ENCODE data around the gene SH3YL1.

DNA sequence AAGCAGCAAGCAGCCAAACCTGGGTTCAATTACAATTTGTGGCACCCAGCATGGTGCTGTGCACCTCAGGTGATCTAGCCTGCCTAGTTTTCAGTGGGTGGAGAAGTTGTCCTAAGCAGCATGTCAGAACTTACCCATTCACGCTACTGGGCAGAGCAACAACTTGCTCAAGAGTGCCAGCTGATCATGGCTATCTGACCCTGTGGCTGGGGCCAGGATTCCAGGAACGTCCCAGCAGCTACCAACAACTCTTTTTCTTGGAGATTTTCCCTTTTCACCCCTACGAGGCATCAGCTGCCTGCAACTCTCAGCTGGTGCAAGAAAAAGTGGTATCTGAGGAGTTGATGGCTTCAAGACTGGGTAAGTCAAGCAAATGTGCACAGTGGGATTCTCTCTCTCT, 83.5 kb downstream of the SH3YL1 start:
- no peak for TF ChIP-seq POLR2A (IDR thresholded peaks at IDR 0.05; ENCODE audit: low read depth, low read length)
- TF ChIP-seq POLR2AphosphoS5 (IDR thresholded peaks at IDR 0.05; ENCODE audit: low read depth, low read length), result no peak
- TF ChIP-seq TAF1 (IDR thresholded peaks at IDR 0.05; ENCODE audit: borderline replicate concordance, low read depth, low read length), result no peak
